PC-9 (cell line): ENCODE data around the gene SEL1L.

Source experiments
- EZH2 ChIP-seq: fragments of 200-600 bp; sonication (generic); IDR thresholded peaks from 2 replicates; pipeline ENCODE4 v1.8.0; 2017; ENCODE audit warnings: antibody characterized with exemption, low read depth
- TF ChIP-seq, protein P1 (sequence below): fragments of 200-600 bp; sonication (generic); conservative IDR thresholded peaks from 2 replicates; pipeline ENCODE4 v1.6.1; 2017; ENCODE audit warnings: mixed run types, antibody characterized with exemption, mild to moderate bottlenecking, moderate library complexity

GRCh38 chr14:81525129-81525528 is 8.5 kb downstream of the SEL1L start:
- TF ChIP-seq, protein P1, sequence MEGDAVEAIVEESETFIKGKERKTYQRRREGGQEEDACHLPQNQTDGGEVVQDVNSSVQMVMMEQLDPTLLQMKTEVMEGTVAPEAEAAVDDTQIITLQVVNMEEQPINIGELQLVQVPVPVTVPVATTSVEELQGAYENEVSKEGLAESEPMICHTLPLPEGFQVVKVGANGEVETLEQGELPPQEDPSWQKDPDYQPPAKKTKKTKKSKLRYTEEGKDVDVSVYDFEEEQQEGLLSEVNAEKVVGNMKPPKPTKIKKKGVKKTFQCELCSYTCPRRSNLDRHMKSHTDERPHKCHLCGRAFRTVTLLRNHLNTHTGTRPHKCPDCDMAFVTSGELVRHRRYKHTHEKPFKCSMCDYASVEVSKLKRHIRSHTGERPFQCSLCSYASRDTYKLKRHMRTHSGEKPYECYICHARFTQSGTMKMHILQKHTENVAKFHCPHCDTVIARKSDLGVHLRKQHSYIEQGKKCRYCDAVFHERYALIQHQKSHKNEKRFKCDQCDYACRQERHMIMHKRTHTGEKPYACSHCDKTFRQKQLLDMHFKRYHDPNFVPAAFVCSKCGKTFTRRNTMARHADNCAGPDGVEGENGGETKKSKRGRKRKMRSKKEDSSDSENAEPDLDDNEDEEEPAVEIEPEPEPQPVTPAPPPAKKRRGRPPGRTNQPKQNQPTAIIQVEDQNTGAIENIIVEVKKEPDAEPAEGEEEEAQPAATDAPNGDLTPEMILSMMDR: no peak
- TF ChIP-seq EZH2: no peak
